Pancreas (tissue), 10 donors: ENCODE measurements around the gene MT3. TPM values are rescaled to one million over a fixed set of nuclear protein-coding genes. Genes with fewer than 3 reads are reported as not detected.
A peak's percentile ranks its signal among the peaks of the same experiment; 100 is the strongest.

Source experiments
- ATAC-seq, 4 donors: fragments of 200-7000 bp; cut with Tn5 transposase; one replicate each; pipeline versions ENCODE4 v1.8.0 to v1.9.1; 2020; ENCODE audit warnings: mild to moderate bottlenecking in 4 of 4, moderate library complexity in 4 of 4
- DNase-seq, 6 donors: peaks; one replicate each; pipeline ENCODE4 v3.0.0-alpha.2; 2020
- FAIRE-seq: peaks from 2 replicates; lab custom pipeline; 2012; peaks lifted over from hg19 to GRCh38; lab: Jason Lieb, UNC
- H3K27ac ChIP-seq, 4 donors: fragments of 200-600 bp; sonication (generic); 1 replicate in 3 of 4; 2 replicates in 1 of 4; pipeline versions ENCODE4 v1.5.0 to v1.8.0; 2020
- H3K27me3 ChIP-seq, 4 donors: fragments of 200-600 bp; one replicate each; pipeline ENCODE4 v1.8.0; 2021
- H3K36me3 ChIP-seq, 3 donors: fragments of 200-600 bp; sonication (generic) in 1 of 3; one replicate each; pipeline versions ENCODE4 v1.5.0 to v1.8.0; 2020 to 2021
- H3K4me1 ChIP-seq, 3 donors: fragments of 200-600 bp; one replicate each; pipeline ENCODE4 v1.8.0; 2021
- H3K4me3 ChIP-seq, 4 donors: fragments of 200-600 bp; sonication (generic) in 2 of 4; one replicate each; pipeline versions ENCODE4 v1.5.0 to v1.8.0; 2020 to 2021
- H3K9me3 ChIP-seq, 4 donors: fragments of 200-600 bp; one replicate each; pipeline ENCODE4 v1.8.0; 2021
- CTCF ChIP-seq, 4 donors: fragments of 200-600 bp; sonication (generic) in 3 of 4; IDR thresholded peaks; one replicate each; pipeline versions ENCODE4 v1.5.0 to v1.8.0; 2021; ENCODE audit warnings: antibody characterized with exemption in 4 of 4
- WGBS, 2 donors: extraction: QIAGEN DNeasy Blood & Tissue Kit; methylation state at CpG; one replicate each; pipeline ENCODE4 v1.1.7; 2013; 5-methylcytosine and 5-hydroxymethylcytosine counted together
- intact Hi-C, 3 donors: fragments of 100-400 bp; cut with DNase I; formaldehyde crosslinking; loops; one replicate each; pipeline versions ENCODE4 v1.11.1 to v1.14.2; 2022
- polyA plus RNA-seq, 2 donors: library from polyadenylated mRNA; stranded (reverse); fragments of 200-250 nt; gene quantifications; one replicate each; pipeline ENCODE4 v1.2.3, GENCODE V29; 2013
- total RNA-seq, 6 donors: library from RNA; stranded (reverse); fragmentation: NEBNext Ultra II Directional in 4 of 6; extraction: Animal tissue kit (Norgen Biotek cat#: 25700) in 4 of 6; gene quantifications; one replicate each; pipeline versions ENCODE4 v1.2.1 to v1.2.4, GENCODE V29; 2021 to 2023
- donor health status: healthy with polysubstance abuse.
- donor health status: DM: no; HTN: no; CAD: no; lungs with moderate emphysema.
- donor health status: DM: no; HTN: no; CAD: no.
- donor health status: control.
- donor health status: control.
- donor health status: Bipolar disorder and iron deficiency.
- donor health status: DM: yes; HTN: yes; CAD: no.
- donor health status: DM: no; HTN: no; CAD: no.
- donor health status: DM: no; HTN: no; CAD: no.
- donor health status: DM: yes; HTN: yes; CAD: no.

The MT3 gene
- total and polyA plus RNA-seq, 8 donors = 0.41 to 4.6 (median 0.75) TPM; not detected in 4

GRCh38 chr16:56608043-56608875 is 18.9 kb downstream of the MT3 start, which contains the start of gene MT2A:
Gene MT2A (plus strand): TSS chr16:56608584. CDS start chr16:56608656, 72 bp downstream.
- ATAC-seq = peak; percentile 86 to 92 (median 92)
- Histone ChIP-seq H3K4me3 (peak within 1 kb of the TSS; percentile 43 to 56 (median 50)), H3K27ac (peak within 1 kb of the TSS; percentile 78 to 94 (median 90)), H3K4me1 (peaks cover 0 to 20% (median 0%) of the 10 kb centered on the region in 3 donors), H3K36me3 (no peaks in the 10 kb centered on the region), H3K27me3 (no peaks in the 10 kb centered on the region), H3K9me3 (no peaks in the 10 kb centered on the region)
- intact Hi-C loops = no loop called here
- peak; percentile 94 to 97 (median 95) for DNase-seq
- 3 to 4% methylated on average over 53 to 62 of the region's 62 CpGs for WGBS, 2 donors
- FAIRE-seq = no peak
- TF ChIP-seq CTCF (IDR thresholded peaks at IDR 0.05) = no peak

- 0 to 1% methylated on average over 21 of the region's 21 CpGs for WGBS, 2 donors
- no peaks in the 10 kb centered on the region for H3K36me3 ChIP-seq
- peak; percentile 0 to 21 (median 4) for ATAC-seq
- H3K27ac ChIP-seq = peak overlapping the region; percentile 78 to 94 (median 90)
- TF ChIP-seq CTCF (IDR thresholded peaks at IDR 0.05) = no peak
- peak in 4 of 6 donors; percentile 22 to 61 (median 33) for DNase-seq
- intact Hi-C loops = no loop called here
- no peaks in the 10 kb centered on the region for H3K27me3 ChIP-seq
- peaks cover 0 to 20% (median 0%) of the 10 kb centered on the region in 3 donors for H3K4me1 ChIP-seq
- peak overlapping the region; percentile 43 to 56 (median 50) for H3K4me3 ChIP-seq
- H3K9me3 ChIP-seq = no peaks in the 10 kb centered on the region
- no peak for FAIRE-seq
Measured at GRCh38 chr16:56608876-56609462, 19.6 kb downstream of the MT3 start.

GRCh38 chr16:56609463-56609921 is 20.2 kb downstream of the MT3 start:
- Histone ChIP-seq H3K27ac (peak overlapping the region; percentile 78 to 94 (median 90)), H3K36me3 (no peaks in the 10 kb centered on the region), H3K4me1 (peaks cover 0 to 20% (median 0%) of the 10 kb centered on the region in 3 donors), H3K4me3 (peak overlapping the region; percentile 43 to 56 (median 50)), H3K27me3 (no peaks in the 10 kb centered on the region), H3K9me3 (no peaks in the 10 kb centered on the region)
- WGBS, 2 donors = 0 to 1% methylated on average over 6 of the region's 6 CpGs
- no peak for FAIRE-seq
- peak in 4 of 6 donors; percentile 46 to 87 (median 63) for DNase-seq
- TF ChIP-seq CTCF (IDR thresholded peaks at IDR 0.05) = no peak
- intact Hi-C loops = no loop called here
- ATAC-seq = peak; percentile 12 to 58 (median 32)

GRCh38 chr16:56610017-56610608 is 20.8 kb downstream of the MT3 start:
- no peaks in the 10 kb centered on the region for H3K36me3 ChIP-seq
- H3K9me3 ChIP-seq = no peaks in the 10 kb centered on the region
- H3K4me3 ChIP-seq = peak overlapping the region in 1 of 4 donors; percentile 56
- no peak for TF ChIP-seq CTCF (IDR thresholded peaks at IDR 0.05)
- DNase-seq = peak in 2 of 6 donors; percentile 18 to 41
- WGBS, 2 donors = 13 to 20% methylated on average over 10 of the region's 10 CpGs
- peaks cover 0 to 20% (median 0%) of the 10 kb centered on the region in 3 donors for H3K4me1 ChIP-seq
- no peak for FAIRE-seq
- intact Hi-C loops = no loop called here
- H3K27me3 ChIP-seq = no peaks in the 10 kb centered on the region
- H3K27ac ChIP-seq = peak overlapping the region; percentile 78 to 94 (median 90)
- ATAC-seq = peak in 1 of 4 donors; percentile 6
